ENCODE data around the gene PCSK6. TPM values are rescaled to one million over a fixed set of nuclear protein-coding genes. Genes with fewer than 3 reads are reported as not detected.

PCSK6 gene
- polyA plus RNA-seq, 1 donor from 2014 or later, result 1.1 TPM

DNA sequence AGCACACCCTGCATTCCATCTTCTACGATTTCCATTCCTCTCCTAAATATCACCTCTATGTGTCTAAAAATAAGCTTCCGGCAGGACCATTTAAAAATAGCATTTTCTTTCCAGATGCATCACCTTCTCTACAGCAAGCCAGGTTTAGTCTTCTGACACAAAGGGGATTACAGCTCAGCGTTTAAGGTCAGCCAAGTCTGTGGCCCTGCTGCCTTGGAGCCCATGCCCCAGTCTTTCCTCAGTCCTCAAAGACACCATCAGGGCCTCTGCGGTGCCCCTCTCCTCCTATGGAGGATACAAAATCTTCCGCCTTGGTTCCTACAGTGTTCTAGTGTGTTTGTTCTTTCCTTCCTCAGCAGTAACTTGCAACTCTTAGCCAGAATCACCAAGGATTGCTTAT lies 216.0 kb downstream of the PCSK6 start:
- Histone ChIP-seq H3K36me3 (ENCODE audit: insufficient read depth, low read length) (no peaks in the 10 kb centered on the region), H3K27me3 (ENCODE audit: insufficient read depth, low read depth, low read length) (no peaks in the 10 kb centered on the region), H3K4me2 (ENCODE audit: low read length) (no peak overlapping the region), H3K9me3 (ENCODE audit: low read length) (no peaks in the 10 kb centered on the region), H2AFZ (ENCODE audit: low read depth, low read length) (no peak overlapping the region), H4K20me1 (ENCODE audit: insufficient read depth) (no peaks in the 10 kb centered on the region), H3K9ac (ENCODE audit: low read length) (no peak overlapping the region), H3K9me2 (ENCODE audit: insufficient read depth, low read length) (no peaks in the 10 kb centered on the region), H3K27ac (ENCODE audit: low read length) (no peak overlapping the region), H3K4me3 (ENCODE audit: low read length) (no peak overlapping the region), H3F3A (ENCODE audit: insufficient read depth, low read length, poor library complexity, severe bottlenecking) (no peaks in the 10 kb centered on the region), H3K79me2 (replicated peaks; ENCODE audit: insufficient read depth, low read length) (peaks cover 17% of the 10 kb centered on the region)
- TF ChIP-seq EP300 (conservative IDR thresholded peaks at IDR 0.05; ENCODE audit: poor library complexity, severe bottlenecking), result no peak
- TF ChIP-seq CTCF (IDR thresholded peaks at IDR 0.05; ENCODE audit: poor library complexity, severe bottlenecking), result no peak
- TF ChIP-seq POLR2AphosphoS5 (IDR thresholded peaks at IDR 0.05), result no peak
- TF ChIP-seq RAD21 (conservative IDR thresholded peaks at IDR 0.05), result no peak
- no peak for TF ChIP-seq EZH2 (IDR thresholded peaks at IDR 0.05; ENCODE audit: borderline replicate concordance, insufficient read depth, low read length, poor library complexity, severe bottlenecking)
- no peak for TF ChIP-seq MXI1 (conservative IDR thresholded peaks at IDR 0.05; ENCODE audit: poor library complexity, severe bottlenecking)
- no peak for TF ChIP-seq TAF1 (IDR thresholded peaks at IDR 0.05; ENCODE audit: low read depth)
- TF ChIP-seq SMC3 (conservative IDR thresholded peaks at IDR 0.05; ENCODE audit: poor library complexity), result no peak
- TF ChIP-seq, protein P1, sequence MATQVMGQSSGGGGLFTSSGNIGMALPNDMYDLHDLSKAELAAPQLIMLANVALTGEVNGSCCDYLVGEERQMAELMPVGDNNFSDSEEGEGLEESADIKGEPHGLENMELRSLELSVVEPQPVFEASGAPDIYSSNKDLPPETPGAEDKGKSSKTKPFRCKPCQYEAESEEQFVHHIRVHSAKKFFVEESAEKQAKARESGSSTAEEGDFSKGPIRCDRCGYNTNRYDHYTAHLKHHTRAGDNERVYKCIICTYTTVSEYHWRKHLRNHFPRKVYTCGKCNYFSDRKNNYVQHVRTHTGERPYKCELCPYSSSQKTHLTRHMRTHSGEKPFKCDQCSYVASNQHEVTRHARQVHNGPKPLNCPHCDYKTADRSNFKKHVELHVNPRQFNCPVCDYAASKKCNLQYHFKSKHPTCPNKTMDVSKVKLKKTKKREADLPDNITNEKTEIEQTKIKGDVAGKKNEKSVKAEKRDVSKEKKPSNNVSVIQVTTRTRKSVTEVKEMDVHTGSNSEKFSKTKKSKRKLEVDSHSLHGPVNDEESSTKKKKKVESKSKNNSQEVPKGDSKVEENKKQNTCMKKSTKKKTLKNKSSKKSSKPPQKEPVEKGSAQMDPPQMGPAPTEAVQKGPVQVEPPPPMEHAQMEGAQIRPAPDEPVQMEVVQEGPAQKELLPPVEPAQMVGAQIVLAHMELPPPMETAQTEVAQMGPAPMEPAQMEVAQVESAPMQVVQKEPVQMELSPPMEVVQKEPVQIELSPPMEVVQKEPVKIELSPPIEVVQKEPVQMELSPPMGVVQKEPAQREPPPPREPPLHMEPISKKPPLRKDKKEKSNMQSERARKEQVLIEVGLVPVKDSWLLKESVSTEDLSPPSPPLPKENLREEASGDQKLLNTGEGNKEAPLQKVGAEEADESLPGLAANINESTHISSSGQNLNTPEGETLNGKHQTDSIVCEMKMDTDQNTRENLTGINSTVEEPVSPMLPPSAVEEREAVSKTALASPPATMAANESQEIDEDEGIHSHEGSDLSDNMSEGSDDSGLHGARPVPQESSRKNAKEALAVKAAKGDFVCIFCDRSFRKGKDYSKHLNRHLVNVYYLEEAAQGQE (IDR thresholded peaks at IDR 0.05; ENCODE audit: borderline replicate concordance), result no peak

- Histone ChIP-seq H3K36me3 (ENCODE audit: insufficient read depth, low read length) (no peaks in the 10 kb centered on the region), H3K9me3 (ENCODE audit: low read length) (no peaks in the 10 kb centered on the region)
These were observed 216.9 kb downstream of the PCSK6 start for GRCh38 chr15:101272584-101272983.

More at GRCh38 chr15:101272584-101272983, 216.9 kb downstream of the PCSK6 start:
- H3K4me3 ChIP-seq (ENCODE audit: low read length), result no peak overlapping the region
- no peak overlapping the region for H2AFZ ChIP-seq (ENCODE audit: low read depth, low read length)
- H3K4me2 ChIP-seq (ENCODE audit: low read length), result no peak overlapping the region
- no peaks in the 10 kb centered on the region for H3K27me3 ChIP-seq (ENCODE audit: insufficient read depth, low read depth, low read length)
- TF ChIP-seq SMC3 (conservative IDR thresholded peaks at IDR 0.05; ENCODE audit: poor library complexity) (no peak), CTCF (IDR thresholded peaks at IDR 0.05; ENCODE audit: poor library complexity, severe bottlenecking) (no peak), RAD21 (conservative IDR thresholded peaks at IDR 0.05) (no peak), EZH2 (IDR thresholded peaks at IDR 0.05; ENCODE audit: borderline replicate concordance, insufficient read depth, low read length, poor library complexity, severe bottlenecking) (no peak), TAF1 (IDR thresholded peaks at IDR 0.05; ENCODE audit: low read depth) (no peak), MXI1 (conservative IDR thresholded peaks at IDR 0.05; ENCODE audit: poor library complexity, severe bottlenecking) (no peak), EP300 (conservative IDR thresholded peaks at IDR 0.05; ENCODE audit: poor library complexity, severe bottlenecking) (no peak), POLR2AphosphoS5 (IDR thresholded peaks at IDR 0.05) (no peak)
- TF ChIP-seq, protein P1 (IDR thresholded peaks at IDR 0.05; ENCODE audit: borderline replicate concordance), result no peak
- H3K27ac ChIP-seq (ENCODE audit: low read length), result no peak overlapping the region
- no peak overlapping the region for H3K9ac ChIP-seq (ENCODE audit: low read length)
- no peaks in the 10 kb centered on the region for H4K20me1 ChIP-seq (ENCODE audit: insufficient read depth)
- H3K9me2 ChIP-seq (ENCODE audit: insufficient read depth, low read length), result no peaks in the 10 kb centered on the region
- no peaks in the 10 kb centered on the region for H3F3A ChIP-seq (ENCODE audit: insufficient read depth, low read length, poor library complexity, severe bottlenecking)
- H3K79me2 ChIP-seq (replicated peaks; ENCODE audit: insufficient read depth, low read length), result peaks cover 17% of the 10 kb centered on the region

All from neural cell (in vitro differentiated cells).